ENCODE measurements around the gene DARS1.
A peak's percentile ranks its signal among the peaks of the same experiment; 100 is the strongest.

DARS1 gene

DNA sequence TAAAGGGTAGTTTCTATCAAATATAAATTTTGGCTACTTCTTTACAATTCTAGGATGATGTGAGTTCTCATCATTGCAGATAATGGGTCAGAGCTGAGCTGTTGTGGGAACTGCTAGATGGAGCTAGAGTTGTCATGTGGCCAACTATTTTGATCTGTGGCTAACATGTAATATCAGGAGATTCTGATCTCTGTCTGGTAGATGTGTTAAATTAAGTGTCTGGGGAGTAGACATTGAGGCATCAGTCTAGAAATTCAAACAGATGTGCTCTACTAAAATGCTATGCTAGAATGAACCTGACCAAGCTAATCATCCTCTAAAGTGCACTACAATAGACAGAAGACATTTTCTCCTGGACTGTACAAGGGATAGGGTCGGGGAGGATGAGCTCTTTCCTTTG is 30.3 kb upstream of the DARS1 start:
- DNase-seq (ENCODE audit: low read depth): no peak

GRCh38 chr2:136014411-136014810 is 29.0 kb upstream of the DARS1 start:
- no peak for DNase-seq (ENCODE audit: low read depth)

DNA sequence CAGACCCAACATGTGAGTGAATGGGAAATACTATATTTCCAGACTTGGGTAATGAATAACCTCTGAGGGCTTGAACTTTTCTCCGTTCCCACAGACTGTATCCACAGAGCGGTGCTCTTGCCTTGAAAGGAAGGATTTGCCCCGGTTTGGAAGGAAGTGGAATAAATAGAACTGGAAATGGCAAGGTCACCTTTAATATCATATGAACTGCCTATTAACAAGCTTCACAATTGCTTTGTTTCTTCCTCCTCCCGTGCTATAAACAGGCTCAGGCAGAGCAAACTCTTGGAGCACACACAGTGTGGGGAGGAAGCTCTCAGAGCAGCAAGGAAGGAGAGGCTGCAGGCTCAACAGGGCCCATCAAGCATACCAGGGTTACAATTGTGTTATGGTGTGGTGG is 28.5 kb upstream of the DARS1 start:
- DNase-seq (ENCODE audit: low read depth): no peak

DNA sequence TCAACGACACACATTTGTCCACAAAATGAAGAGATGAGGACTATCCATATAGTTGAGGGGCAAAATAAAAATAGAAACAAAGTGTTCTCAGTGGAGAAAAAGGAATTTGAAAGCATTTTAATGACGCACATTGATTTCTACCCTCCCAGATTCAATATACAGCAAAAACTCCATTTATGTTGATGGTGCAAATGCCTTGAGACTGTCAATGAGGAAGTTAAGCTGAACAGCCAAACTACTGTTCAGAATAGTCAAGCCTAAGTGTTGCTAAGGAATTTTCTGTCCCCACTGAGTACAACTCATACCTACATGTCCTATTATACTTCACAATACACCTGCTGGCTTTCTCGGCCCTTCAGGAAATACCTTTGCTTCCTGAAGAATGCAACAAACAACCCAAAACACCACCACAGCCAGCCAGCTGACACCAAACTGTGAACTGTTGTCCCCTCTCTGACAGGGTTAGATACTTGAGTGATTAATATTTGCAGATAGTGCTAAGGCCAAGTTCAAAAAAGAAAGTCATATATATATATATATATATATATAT is 27.8 kb upstream of the DARS1 start:
- no peak for DNase-seq (ENCODE audit: low read depth)

- no peak for DNase-seq (ENCODE audit: low read depth)
Observed at GRCh38 chr2:136012315-136012714, 26.9 kb upstream of the DARS1 start.

DNA sequence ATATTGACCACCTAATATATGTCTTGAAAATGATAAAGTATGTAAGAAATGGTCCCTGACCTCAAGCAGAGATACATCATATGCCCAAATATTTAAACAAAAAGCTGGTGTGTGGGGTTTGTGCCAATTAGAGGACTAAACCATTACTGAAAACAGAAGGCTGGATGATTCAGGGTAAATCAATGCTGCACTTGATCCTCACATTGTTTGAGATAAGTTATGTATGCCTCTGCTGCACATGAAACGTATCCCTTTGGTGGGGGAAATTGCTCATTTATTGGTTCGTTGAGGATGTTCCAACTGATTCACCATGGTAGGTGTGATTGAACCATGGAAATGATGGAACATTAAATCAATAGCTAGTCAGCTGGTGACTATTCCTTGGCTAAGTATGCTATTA is 24.7 kb upstream of the DARS1 start:
- DNase-seq (ENCODE audit: low read depth): no peak

GRCh38 chr2:136008205-136008865 is 22.9 kb upstream of the DARS1 start:
- DNase-seq (ENCODE audit: low read depth): peak; percentile 38

- no peak for DNase-seq (ENCODE audit: low read depth)
Observed at GRCh38 chr2:136006658-136007057, 21.2 kb upstream of the DARS1 start.

DNA sequence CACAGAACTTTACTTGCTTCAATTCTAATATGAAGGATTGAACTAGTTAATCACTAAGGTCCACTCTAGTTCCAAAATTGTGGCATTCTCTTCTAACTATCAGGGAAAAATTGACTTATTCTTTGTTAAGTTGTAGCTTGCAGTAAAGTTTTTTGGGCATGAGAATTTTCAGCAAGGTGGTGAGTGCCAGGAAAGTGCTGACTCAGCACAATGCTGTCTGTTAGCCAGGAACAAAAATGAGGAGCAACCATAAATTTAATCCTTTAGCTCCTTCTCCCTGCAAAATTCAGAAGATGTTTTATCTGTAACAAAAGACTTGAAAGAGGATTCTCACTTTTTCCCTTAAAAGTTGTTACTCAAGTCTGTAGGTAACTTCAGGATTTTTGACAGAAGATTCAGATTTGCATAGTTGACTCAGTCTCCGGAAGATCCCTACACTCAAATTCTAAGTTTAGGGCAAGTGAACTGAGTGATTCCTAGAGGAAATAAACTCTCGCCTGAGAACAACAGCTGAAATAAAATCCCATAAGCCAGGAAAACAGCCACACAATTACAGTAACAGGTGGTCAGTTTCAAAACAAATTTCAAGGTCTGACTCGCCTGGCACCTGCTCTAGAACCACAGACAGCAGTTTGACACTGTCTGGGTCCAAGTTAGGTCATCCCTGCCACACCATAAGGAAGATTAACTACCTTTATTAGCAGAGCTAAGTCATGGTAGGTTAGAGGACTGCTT is 20.2 kb upstream of the DARS1 start:
- no peak for DNase-seq (ENCODE audit: low read depth)

- no peak for DNase-seq (ENCODE audit: low read depth)
Observed at GRCh38 chr2:136004965-136005364, 19.5 kb upstream of the DARS1 start.

DNA sequence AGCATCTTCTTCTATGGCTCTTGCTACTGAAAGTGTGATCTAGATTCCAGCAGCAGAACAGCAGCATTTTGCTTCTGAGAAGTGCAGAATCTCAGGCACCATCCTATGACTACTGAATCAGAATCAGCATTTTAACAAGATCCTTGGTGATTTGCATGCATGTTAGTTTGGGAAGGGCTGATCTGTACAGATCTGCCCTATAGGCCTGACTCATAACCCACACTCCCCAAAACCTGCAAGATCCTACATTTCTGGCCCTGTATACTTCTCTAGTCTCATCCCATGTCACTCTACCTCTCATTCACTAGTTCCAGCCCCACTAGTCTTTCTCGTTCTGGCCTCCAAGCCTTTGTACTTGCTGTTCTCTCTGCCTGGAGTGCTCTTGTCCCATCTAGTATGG is 15.7 kb upstream of the DARS1 start:
- DNase-seq (ENCODE audit: low read depth): no peak

- no peak for DNase-seq (ENCODE audit: low read depth)
Observed at GRCh38 chr2:136000502-136000901, 15.1 kb upstream of the DARS1 start.

DNA sequence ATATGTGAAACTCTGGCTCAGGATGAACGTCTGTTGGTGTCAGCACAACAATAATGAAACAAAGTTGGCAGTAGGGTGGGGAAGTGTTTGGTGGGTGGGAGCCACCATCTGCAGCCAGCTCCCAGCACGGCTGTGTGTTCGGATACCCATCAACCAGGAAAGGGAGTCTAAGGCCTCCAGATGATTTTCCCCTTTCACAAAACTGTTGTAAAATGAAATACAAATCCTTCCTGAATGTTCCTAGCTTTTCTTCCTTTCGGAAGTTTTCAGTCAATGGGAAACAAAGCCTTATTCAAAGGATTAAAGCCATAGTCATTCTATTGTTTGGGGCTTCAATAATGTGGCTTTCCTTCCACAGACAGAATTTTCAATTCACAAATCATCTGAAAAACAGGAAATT is 14.5 kb upstream of the DARS1 start:
- no peak for DNase-seq (ENCODE audit: low read depth)

DNA sequence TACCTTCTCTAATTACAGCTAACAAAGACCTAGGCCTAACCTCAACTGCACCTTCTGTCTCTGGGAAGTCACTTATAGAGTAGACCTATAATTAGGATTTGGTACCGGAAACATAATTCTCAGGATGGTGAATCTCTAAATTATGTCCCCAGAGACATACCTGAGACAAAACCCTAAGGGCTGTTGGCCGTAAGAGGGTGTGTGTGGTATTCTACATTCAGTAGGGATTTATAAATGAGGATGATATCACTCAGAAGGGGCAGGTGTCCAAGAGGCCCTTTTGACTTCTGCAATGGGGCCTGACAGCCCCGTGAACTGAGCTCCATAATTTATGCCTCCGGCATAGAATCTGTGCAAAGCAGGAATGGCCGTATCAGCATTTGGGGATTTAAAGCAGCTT is 13.5 kb upstream of the DARS1 start:
- no peak for DNase-seq (ENCODE audit: low read depth)

DNA sequence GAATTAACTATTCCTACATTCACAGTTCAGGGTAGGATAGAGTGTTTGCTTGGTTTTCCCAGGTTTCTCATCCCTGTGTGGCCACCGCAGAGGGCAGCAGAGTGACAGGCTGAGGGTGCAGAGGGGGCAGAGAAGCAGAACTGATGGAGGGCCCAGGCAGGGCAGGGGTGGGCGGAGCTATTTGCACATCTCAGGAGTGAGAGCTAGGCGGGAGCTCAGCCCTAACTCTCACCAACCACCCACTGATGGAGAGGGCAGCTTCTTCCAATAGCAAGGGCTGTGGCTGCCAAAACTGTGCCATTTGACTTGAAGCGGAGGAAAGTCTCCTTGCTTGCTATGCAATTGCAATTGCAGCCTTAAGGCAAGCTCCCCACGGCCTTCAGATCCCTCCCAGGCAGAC is 12.0 kb upstream of the DARS1 start:
- no peak for DNase-seq (ENCODE audit: low read depth)

- no peak for DNase-seq (ENCODE audit: low read depth)
Observed at GRCh38 chr2:135996304-135996703, 10.9 kb upstream of the DARS1 start.

GRCh38 chr2:135994281-135994680 is 8.9 kb upstream of the DARS1 start:
- DNase-seq (ENCODE audit: low read depth): no peak

DNA sequence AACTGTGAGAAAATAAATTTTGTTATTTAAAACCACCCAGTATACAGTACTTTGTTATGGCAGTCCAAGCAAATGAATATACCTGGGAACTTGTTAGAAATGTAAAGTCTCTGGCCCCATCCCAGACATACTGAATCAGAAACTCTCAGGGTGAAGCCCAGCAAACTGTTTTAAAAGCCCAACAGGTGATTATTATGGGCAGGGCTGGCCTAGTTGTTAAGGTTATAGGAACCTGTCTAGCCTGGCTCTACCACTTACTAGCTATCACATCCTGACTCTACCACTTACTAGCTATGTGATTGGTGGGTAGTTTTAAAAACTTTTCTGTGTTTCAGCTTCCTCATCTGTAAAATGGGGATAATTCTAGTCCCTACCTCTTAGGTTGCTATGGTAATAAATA is 8.0 kb upstream of the DARS1 start:
- DNase-seq (ENCODE audit: low read depth): no peak

DNA sequence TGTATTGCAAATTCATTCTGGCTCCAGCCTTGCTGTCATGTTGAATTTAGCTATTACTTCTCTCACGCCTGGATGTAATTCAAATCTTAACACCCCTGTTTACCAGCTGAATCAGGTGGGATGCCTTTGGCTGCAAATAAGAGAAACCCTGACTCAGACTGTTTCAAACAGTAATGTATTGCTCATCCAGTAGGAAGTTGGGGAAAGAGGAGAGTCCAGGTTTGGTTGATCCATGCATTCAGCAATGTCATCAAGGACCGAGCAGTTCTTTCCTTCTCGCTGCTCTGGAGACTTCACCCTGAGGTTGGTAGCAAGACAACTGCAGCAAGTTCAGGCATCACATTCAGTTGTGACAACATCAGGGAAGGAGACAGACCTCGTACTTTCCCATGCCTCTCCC is 6.4 kb upstream of the DARS1 start:
- DNase-seq (ENCODE audit: low read depth): no peak

DNA sequence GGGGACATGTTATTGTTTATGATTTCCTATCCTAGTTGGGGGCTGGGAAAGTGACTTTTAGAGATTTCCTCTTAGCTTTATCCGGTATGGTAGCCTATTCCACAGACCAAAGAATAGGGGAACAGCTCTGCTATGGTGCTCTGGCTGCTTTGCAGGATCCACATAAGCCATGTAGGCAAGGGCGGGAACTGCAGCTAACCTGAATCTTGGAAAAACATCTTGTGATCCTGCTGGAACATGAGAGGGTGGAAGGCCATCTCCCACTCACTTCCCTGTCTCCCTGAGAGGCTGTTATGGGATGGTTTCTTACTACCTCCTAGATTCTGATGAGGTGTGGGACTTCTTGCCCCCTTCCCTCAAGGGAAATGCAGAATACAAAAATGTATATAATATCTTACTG is 2.0 kb upstream of the DARS1 start:
- DNase-seq (ENCODE audit: low read depth): no peak

GRCh38 chr2:135986507-135986906 is 1.1 kb upstream of the DARS1 start:
- DNase-seq (ENCODE audit: low read depth): no peak

DNA sequence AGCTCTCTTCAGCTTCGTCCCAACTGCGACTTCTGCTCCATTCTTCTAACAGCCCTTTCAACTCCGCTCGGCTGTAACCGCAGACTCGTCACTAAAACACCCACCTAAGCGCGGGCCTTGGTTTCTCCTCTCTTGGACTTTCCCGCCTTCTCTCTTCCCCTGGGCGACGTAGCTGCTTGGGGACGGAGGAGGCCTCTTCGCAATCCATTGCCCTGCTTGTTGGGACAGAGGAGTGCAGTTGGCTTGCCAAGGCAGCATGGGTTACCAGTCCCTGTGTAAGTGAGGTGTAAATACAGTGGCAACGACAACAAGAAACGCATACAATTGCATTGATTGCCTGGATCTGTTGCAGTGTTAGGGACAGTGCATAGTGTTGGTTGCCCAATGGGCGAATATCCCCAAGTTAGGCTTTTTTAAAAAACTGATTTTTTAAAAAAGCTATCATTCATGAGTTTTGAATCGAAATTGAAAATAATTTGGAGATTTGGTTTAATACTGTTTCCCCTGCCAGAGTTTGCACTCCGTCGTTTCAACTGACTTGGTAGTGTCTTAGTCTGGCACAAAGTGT is 484 bp upstream of the DARS1 start:
- DNase-seq (ENCODE audit: low read depth): peak; percentile 67
